ENCODE results near the gene HDAC5. TPM values are rescaled to one million over a fixed set of nuclear protein-coding genes. Genes with fewer than 3 reads are reported as not detected.
A peak's percentile ranks its signal among the peaks of the same experiment; 100 is the strongest.
"Not testable (repeated sequence)": the region's sequence is repeated elsewhere in the genome, so short reads cannot be mapped to it uniquely, and the experiment has no call there.

The HDAC5 gene
- total RNA-seq, 1 donor from 2014 or later: 44.4 TPM

DNA sequence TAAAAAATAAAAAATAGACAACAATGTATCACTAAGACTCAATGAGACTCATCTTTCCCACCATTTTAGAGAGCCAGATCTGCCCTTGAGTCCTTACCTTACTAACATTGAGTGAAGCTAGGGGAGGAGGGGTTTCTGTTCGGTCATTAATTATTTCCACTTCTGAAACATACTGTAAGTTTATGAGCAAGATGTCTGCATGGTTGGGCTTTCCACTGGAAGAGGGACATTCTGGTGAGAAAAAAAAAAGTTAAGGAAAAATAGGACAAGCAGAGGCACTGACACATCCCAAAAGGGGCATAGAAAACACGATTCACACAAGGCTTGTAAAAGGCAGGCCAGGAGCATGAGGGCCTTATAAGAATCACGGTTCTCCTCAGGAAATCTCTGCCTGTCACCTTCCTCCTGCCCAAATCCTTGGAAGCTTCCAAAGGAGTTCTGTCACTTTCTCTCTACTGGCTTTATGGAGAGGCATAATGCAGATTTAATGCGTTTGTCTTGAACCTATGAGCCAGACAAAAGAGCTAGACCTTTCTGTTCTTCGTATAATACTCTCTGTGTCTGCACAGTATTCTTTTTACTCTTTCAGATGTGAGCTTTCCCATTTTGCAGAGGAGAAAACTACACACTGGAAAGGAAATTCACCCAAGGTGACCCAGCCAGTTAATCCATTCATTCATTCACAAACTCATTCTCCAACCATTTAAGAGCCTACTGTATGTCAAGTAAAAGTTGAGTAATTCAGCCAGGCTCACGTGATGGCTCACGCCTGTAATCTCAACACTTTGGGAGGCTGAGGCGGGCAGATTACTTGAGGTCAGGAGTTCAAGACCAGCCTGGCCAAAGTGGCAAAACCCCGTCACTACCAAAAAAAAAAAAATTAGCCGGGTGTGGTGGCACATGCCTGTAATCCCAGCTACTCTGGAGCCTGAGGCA is 59.5 kb downstream of the HDAC5 start:
- peak overlapping the region in 1 of 3 donors; percentile 10 for H3K9ac ChIP-seq (ENCODE audit: low read depth in 1 of 3, low read length in 3 of 3)
- peaks cover 13 to 25% (median 16%) of the 10 kb centered on the region in 3 donors for H3K4me1 ChIP-seq (ENCODE audit: control insufficient read depth in 3 of 3, insufficient read depth in 3 of 3, low read length in 3 of 3)
- no peaks in the 10 kb centered on the region for H3K27me3 ChIP-seq (ENCODE audit: control insufficient read depth in 3 of 3, insufficient read depth in 3 of 3, low read length in 3 of 3)
- H3K4me3 ChIP-seq (ENCODE audit: low read length in 3 of 3): no peak overlapping the region
- no peaks in the 10 kb centered on the region for H3K9me3 ChIP-seq (ENCODE audit: control insufficient read depth in 3 of 3, low read length in 3 of 3)
- H3K27ac ChIP-seq (ENCODE audit: low read depth, low read length): no peak overlapping the region
- H3K36me3 ChIP-seq (ENCODE audit: control insufficient read depth in 3 of 3, insufficient read depth in 3 of 3, low read length in 3 of 3): peaks cover 3 to 20% (median 16%) of the 10 kb centered on the region in 3 donors

DNA sequence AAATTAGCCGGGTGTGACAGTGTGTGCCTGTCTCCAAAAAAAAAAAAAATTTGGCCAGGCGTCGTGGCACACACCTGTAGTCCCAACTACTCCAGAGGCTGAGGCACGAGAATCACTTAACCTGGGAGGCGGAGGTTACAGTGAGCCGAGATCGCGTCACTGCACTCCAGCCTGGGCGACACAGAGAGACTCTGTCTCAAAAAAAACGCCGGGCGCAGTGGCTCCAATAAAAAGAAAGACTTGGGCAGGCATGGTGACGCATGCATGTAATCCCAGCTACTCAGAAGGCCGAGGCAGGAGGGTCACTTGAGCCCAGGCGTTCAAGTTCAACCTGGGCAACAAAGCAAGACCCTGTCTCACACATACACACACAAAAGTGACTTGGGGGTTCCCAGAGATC is 60.6 kb downstream of the HDAC5 start:
- Histone ChIP-seq H3K36me3 (ENCODE audit: control insufficient read depth in 3 of 3, insufficient read depth in 3 of 3, low read length in 3 of 3) (peaks cover 5 to 22% (median 19%) of the 10 kb centered on the region in 3 donors), H3K4me3 (ENCODE audit: low read length in 3 of 3) (no peak overlapping the region), H3K27me3 (ENCODE audit: control insufficient read depth in 3 of 3, insufficient read depth in 3 of 3, low read length in 3 of 3) (no peaks in the 10 kb centered on the region), H3K4me1 (ENCODE audit: control insufficient read depth in 3 of 3, insufficient read depth in 3 of 3, low read length in 3 of 3) (peaks cover 13 to 25% (median 16%) of the 10 kb centered on the region in 3 donors), H3K27ac (ENCODE audit: low read depth, low read length) (no peak overlapping the region), H3K9me3 (ENCODE audit: control insufficient read depth in 3 of 3, low read length in 3 of 3) (no peaks in the 10 kb centered on the region), H3K9ac (ENCODE audit: low read depth in 1 of 3, low read length in 3 of 3) (no peak overlapping the region)

DNA sequence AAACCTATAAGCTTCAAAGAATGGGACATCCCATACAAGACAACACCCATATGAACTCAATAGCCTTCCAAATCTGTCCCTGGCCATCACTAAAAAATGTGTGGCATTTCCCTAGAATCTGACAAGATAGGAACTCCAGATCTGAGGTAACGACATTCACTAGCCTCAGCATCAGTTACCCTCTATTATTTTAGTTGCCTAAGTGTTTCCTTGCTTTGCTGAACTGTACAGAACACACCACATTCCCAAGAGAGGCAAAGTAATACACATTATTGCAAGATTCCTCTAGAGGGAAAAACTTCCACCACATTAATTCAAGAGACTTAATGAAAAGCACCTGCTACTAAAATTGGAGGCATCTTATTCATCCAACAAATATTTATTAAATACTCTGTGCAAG is 62.0 kb downstream of the HDAC5 start:
- H3K9ac ChIP-seq (ENCODE audit: low read depth in 1 of 3, low read length in 3 of 3): no peak overlapping the region
- H3K27ac ChIP-seq (ENCODE audit: low read depth, low read length): no peak overlapping the region
- H3K27me3 ChIP-seq (ENCODE audit: control insufficient read depth in 3 of 3, insufficient read depth in 3 of 3, low read length in 3 of 3): no peaks in the 10 kb centered on the region
- H3K4me3 ChIP-seq (ENCODE audit: low read length in 3 of 3): no peak overlapping the region
- peaks cover 5 to 22% (median 19%) of the 10 kb centered on the region in 3 donors for H3K36me3 ChIP-seq (ENCODE audit: control insufficient read depth in 3 of 3, insufficient read depth in 3 of 3, low read length in 3 of 3)
- H3K9me3 ChIP-seq (ENCODE audit: control insufficient read depth in 3 of 3, low read length in 3 of 3): no peaks in the 10 kb centered on the region
- H3K4me1 ChIP-seq (ENCODE audit: control insufficient read depth in 3 of 3, insufficient read depth in 3 of 3, low read length in 3 of 3): peaks cover 8 to 15% (median 9%) of the 10 kb centered on the region in 3 donors

DNA sequence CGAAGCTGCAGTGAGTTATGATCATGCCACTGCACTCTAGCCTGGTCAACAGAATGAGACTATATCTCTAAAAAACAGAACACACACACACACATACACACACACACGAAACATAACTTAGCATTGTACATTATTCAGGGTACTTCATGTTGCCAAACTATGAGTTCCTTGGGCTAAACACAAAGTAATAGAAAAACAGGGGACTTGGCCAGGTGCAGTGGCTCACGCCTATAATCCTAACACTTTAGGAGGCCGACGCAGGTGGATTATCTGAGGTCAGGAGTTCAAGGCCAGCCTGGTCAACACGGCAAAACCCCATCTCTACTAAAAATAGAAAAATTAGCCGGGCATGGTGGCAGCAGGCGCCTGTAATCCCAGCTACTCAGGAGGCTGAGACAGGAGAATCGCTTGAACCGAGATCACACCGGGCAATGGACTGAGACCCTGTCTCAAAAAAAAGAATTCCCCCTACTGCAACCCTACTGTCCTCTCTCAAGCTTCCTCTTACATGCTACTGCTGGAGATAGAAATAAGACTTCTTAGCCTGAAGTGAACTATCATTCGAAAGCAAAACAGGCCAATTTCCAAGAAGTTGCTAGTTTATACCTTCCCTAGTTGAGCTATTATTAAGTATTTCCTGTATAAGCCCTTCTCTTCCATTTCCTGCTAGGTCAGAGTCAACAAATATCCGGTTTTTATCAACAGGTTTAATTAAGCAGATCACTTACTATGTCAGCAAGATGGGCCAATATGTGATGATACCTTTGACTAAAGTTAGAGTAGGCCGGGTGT is 64.1 kb downstream of the HDAC5 start:
- no peak overlapping the region for H3K4me3 ChIP-seq (ENCODE audit: low read length in 3 of 3)
- no peaks in the 10 kb centered on the region for H3K27me3 ChIP-seq (ENCODE audit: control insufficient read depth in 3 of 3, insufficient read depth in 3 of 3, low read length in 3 of 3)
- peaks cover 0 to 9% (median 3%) of the 10 kb centered on the region in 3 donors for H3K4me1 ChIP-seq (ENCODE audit: control insufficient read depth in 3 of 3, insufficient read depth in 3 of 3, low read length in 3 of 3)
- H3K27ac ChIP-seq (ENCODE audit: low read depth, low read length): no peak overlapping the region
- no peak overlapping the region for H3K9ac ChIP-seq (ENCODE audit: low read depth in 1 of 3, low read length in 3 of 3)
- H3K36me3 ChIP-seq (ENCODE audit: control insufficient read depth in 3 of 3, insufficient read depth in 3 of 3, low read length in 3 of 3): peaks cover 5 to 25% (median 19%) of the 10 kb centered on the region in 3 donors
- H3K9me3 ChIP-seq (ENCODE audit: control insufficient read depth in 3 of 3, low read length in 3 of 3): no peaks in the 10 kb centered on the region

DNA sequence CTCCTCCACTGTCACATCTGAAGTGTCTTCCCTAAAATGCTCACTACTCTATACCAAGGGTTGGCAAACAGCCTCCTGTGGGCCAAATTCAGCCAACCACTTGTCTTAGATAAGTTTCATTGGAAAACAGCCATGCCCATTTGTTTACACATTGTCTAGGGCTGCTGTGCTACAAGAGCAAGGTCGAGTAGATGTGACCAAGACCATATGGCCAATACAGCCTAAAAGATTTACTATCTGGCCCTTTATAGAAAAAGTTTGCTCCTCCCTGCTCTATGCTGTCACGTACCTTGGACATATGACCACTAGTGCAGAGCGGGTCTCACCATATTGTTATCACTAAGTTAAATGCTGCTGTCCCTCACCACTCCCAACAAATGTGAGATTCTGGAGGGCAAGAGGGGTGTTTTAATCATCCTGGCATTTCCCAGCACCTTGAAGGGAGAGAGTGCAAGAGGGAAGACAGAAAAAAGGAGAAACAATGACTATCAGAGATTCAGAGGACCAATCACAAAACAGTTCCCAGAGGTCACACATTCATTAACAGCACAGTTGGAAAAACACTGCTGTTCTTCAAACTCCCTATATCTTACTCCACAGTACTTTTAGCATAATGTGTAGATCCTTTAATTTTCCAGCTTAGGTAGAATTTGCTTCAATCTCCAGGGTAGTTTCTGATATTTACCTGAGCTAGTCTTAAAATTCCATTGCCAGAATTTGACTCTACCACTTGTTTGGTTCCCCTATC is 70.1 kb downstream of the HDAC5 start:
- Histone ChIP-seq H3K36me3 (ENCODE audit: control insufficient read depth in 3 of 3, insufficient read depth in 3 of 3, low read length in 3 of 3) (peaks cover 11 to 27% (median 21%) of the 10 kb centered on the region in 3 donors), H3K4me3 (ENCODE audit: low read length in 3 of 3) (no peak overlapping the region), H3K4me1 (ENCODE audit: control insufficient read depth in 3 of 3, insufficient read depth in 3 of 3, low read length in 3 of 3) (peaks cover 0 to 12% (median 6%) of the 10 kb centered on the region in 3 donors), H3K27ac (ENCODE audit: low read depth, low read length) (no peak overlapping the region), H3K9me3 (ENCODE audit: control insufficient read depth in 3 of 3, low read length in 3 of 3) (no peaks in the 10 kb centered on the region), H3K27me3 (ENCODE audit: control insufficient read depth in 3 of 3, insufficient read depth in 3 of 3, low read length in 3 of 3) (no peaks in the 10 kb centered on the region), H3K9ac (ENCODE audit: low read depth in 1 of 3, low read length in 3 of 3) (no peak overlapping the region)

DNA sequence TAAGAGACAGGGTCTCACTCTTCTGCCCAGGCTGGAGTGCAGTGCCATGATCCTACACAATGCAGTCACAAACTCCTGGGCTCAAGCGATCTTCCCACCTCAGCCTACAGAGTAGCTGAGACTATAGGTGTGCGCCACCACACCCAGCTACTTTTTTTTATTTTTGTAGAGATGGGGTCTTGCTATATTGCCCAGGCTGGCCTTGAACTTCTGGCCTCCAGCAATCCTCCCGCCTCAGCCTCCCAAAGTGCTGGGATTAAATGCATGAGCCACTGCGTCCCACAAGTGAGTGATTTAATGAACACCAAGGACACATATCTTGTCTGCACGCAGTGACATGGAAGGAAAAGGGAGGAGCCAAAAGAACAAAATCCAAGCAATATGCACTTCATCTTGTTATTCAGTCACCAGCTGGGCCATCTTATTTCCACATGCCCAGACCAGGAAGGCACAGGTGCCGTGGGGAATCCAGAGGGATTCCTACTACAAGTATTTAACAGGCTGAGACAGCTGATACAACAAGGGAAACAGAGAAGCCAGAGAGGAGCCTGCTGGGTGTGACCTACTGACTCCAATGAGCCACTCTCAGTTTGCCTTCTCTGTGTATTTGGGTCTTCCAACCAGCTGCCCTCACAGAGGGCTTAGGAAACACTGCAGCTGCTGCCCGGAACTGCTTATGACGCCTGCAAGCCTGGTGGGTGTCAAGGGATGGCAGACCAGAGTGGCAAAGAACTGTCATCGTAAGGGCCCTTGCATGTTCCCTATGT is 74.0 kb downstream of the HDAC5 start:
- no peak overlapping the region for H3K9ac ChIP-seq (ENCODE audit: low read depth in 1 of 3, low read length in 3 of 3)
- no peak overlapping the region for H3K4me3 ChIP-seq (ENCODE audit: low read length in 3 of 3)
- peaks cover 0 to 12% (median 6%) of the 10 kb centered on the region in 3 donors for H3K4me1 ChIP-seq (ENCODE audit: control insufficient read depth in 3 of 3, insufficient read depth in 3 of 3, low read length in 3 of 3)
- H3K9me3 ChIP-seq (ENCODE audit: control insufficient read depth in 3 of 3, low read length in 3 of 3): no peaks in the 10 kb centered on the region
- no peak overlapping the region for H3K27ac ChIP-seq (ENCODE audit: low read depth, low read length)
- H3K36me3 ChIP-seq (ENCODE audit: control insufficient read depth in 3 of 3, insufficient read depth in 3 of 3, low read length in 3 of 3): peaks cover 11 to 27% (median 20%) of the 10 kb centered on the region in 3 donors
- no peaks in the 10 kb centered on the region for H3K27me3 ChIP-seq (ENCODE audit: control insufficient read depth in 3 of 3, insufficient read depth in 3 of 3, low read length in 3 of 3)

DNA sequence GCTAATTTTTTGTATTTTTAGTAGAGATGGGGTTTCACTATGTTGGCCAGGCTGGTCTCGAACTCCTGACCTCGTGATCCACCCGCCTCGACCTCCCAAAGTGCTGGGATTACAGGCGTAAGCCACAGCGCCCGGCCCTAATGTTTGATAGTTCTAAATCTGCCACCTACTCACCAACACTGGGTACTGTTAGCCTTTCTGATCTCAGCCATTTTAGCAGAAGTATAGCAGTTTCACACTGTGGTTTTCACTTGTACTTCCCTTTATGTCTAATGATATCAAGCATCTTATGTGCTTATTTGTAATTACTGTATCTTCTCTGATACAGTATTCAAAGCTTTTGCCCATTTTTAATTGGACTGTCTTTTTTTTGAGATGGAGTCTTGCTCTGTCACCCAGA is 76.5 kb downstream of the HDAC5 start:
- not testable (repeated sequence) for H3K4me3 ChIP-seq (ENCODE audit: low read length in 3 of 3); H3K27ac ChIP-seq (ENCODE audit: low read depth, low read length); H3K9me3 ChIP-seq (ENCODE audit: control insufficient read depth in 3 of 3, low read length in 3 of 3); H3K27me3 ChIP-seq (ENCODE audit: control insufficient read depth in 3 of 3, insufficient read depth in 3 of 3, low read length in 3 of 3); H3K9ac ChIP-seq (ENCODE audit: low read depth in 1 of 3, low read length in 3 of 3); H3K4me1 ChIP-seq (ENCODE audit: control insufficient read depth in 3 of 3, insufficient read depth in 3 of 3, low read length in 3 of 3)
- H3K36me3 ChIP-seq (ENCODE audit: control insufficient read depth in 3 of 3, insufficient read depth in 3 of 3, low read length in 3 of 3): peaks cover 9 to 21% (median 14%) of the 10 kb centered on the region in 3 donors

DNA sequence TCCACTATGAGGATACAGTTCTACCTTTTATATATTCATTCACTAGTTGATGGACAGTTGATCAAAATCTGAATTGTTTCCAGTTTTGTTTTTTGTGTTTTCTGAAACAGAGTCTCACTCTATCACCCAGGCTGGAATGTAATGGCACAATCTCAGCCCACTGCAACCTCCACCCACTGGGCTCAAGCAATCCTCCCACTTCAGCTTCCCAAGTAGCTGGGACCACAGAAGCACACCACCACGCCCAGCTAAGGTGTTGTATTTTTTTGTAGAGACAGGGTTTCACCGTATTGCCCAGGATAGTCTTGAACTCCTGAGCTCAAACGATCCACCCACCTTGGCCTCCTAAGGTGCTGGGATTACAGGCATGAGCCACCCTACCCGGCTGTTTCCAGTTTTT is 78.0 kb downstream of the HDAC5 start:
- H3K27me3 ChIP-seq (ENCODE audit: control insufficient read depth in 3 of 3, insufficient read depth in 3 of 3, low read length in 3 of 3): no peaks in the 10 kb centered on the region
- peaks cover 6 to 17% (median 8%) of the 10 kb centered on the region in 3 donors for H3K4me1 ChIP-seq (ENCODE audit: control insufficient read depth in 3 of 3, insufficient read depth in 3 of 3, low read length in 3 of 3)
- no peak overlapping the region for H3K27ac ChIP-seq (ENCODE audit: low read depth, low read length)
- no peak overlapping the region for H3K4me3 ChIP-seq (ENCODE audit: low read length in 3 of 3)
- H3K9me3 ChIP-seq (ENCODE audit: control insufficient read depth in 3 of 3, low read length in 3 of 3): no peaks in the 10 kb centered on the region
- H3K36me3 ChIP-seq (ENCODE audit: control insufficient read depth in 3 of 3, insufficient read depth in 3 of 3, low read length in 3 of 3): peaks cover 9 to 10% (median 10%) of the 10 kb centered on the region in 3 donors
- H3K9ac ChIP-seq (ENCODE audit: low read depth in 1 of 3, low read length in 3 of 3): no peak overlapping the region

DNA sequence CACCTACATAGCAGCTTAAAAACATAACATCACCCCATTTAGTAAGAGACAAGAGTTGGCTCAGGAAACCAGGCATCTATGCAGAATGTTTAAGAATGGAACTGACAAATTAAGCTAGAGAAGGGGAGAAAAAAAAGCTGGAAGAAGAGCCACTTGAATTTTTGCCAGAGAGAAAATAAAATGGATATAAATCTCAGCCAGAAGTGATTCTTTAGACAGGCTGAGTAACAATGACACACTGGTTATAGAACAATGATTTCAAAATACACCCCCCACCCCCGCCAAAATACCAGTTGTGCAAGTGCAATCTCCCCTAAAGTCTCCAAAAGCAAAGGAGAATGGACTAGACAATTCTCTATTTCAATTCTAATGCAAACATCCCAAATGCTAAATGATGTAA is 79.4 kb downstream of the HDAC5 start:
- Histone ChIP-seq H3K9ac (ENCODE audit: low read depth in 1 of 3, low read length in 3 of 3) (no peak overlapping the region), H3K4me1 (ENCODE audit: control insufficient read depth in 3 of 3, insufficient read depth in 3 of 3, low read length in 3 of 3) (peaks cover 15 to 21% (median 18%) of the 10 kb centered on the region in 3 donors), H3K4me3 (ENCODE audit: low read length in 3 of 3) (no peak overlapping the region), H3K27me3 (ENCODE audit: control insufficient read depth in 3 of 3, insufficient read depth in 3 of 3, low read length in 3 of 3) (no peaks in the 10 kb centered on the region), H3K36me3 (ENCODE audit: control insufficient read depth in 3 of 3, insufficient read depth in 3 of 3, low read length in 3 of 3) (peaks cover under 1 to 2% (median under 1%) of the 10 kb centered on the region in 3 donors), H3K27ac (ENCODE audit: low read depth, low read length) (no peak overlapping the region), H3K9me3 (ENCODE audit: control insufficient read depth in 3 of 3, low read length in 3 of 3) (no peaks in the 10 kb centered on the region)

Measured in skeletal muscle tissue (tissue), 4 donors.